Measurements from ENCODE around the gene SLC22A23.

DNA sequence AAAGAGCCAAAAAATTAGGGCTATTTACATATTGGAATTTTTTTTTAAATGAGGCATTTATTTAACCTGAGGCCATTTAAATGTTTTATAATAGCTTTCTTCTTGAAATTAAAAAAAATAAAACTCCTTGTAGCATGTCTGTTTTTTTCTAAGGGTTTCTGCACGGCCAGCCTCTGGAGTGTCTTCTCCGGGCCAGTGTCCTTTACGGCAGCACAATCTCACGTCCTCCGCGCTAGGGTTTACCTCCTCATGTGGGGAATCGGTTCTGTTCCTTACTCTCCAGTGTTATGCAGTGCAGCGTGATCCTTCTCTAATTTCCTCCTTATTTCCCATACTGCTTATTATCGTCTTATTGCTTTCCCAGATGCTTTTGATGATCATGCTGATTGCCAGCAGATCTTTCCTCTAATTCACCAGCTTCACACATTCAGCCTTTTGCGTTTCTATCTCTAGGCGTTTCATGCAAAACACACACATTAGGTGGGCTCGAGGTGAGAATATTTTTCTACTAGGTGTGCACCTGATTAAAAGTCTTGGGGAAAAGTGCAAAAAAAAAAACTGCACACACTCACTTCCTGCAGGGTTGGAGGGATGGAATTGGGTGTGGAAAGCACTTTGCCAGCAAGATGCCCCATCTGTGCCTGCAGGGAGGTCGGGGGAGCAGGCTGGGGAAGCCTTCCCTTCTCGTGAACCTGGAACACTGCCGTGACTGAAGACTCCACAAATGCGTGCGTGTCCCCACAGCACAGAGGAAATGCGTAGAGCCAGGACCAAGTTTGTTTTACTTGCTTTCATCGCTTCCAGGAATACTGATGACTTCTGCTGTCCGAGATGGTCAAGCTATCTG is 142.0 kb downstream of the SLC22A23 start:
- TF ChIP-seq POLR2A (IDR thresholded peaks at IDR 0.05; ENCODE audit: low read depth, low read length): no peak
- TF ChIP-seq POLR2AphosphoS5 (IDR thresholded peaks at IDR 0.05; ENCODE audit: low read depth, low read length): no peak

All from GM12892 (cell line).